CD4-positive, alpha-beta T cell treated with Interleukin-15 for 4 hours (primary cell): ENCODE results near the gene CIB1.
A peak's percentile ranks its signal among the peaks of the same experiment; 100 is the strongest.
"Not testable (repeated sequence)": the region's sequence is repeated elsewhere in the genome, so short reads cannot be mapped to it uniquely, and the experiment has no call there.

Experiments
- DNase-seq: peaks from one replicate; pipeline ENCODE4 v3.0.0-alpha.2; 2020; ENCODE audit warnings: low spot score

The CIB1 gene

DNA sequence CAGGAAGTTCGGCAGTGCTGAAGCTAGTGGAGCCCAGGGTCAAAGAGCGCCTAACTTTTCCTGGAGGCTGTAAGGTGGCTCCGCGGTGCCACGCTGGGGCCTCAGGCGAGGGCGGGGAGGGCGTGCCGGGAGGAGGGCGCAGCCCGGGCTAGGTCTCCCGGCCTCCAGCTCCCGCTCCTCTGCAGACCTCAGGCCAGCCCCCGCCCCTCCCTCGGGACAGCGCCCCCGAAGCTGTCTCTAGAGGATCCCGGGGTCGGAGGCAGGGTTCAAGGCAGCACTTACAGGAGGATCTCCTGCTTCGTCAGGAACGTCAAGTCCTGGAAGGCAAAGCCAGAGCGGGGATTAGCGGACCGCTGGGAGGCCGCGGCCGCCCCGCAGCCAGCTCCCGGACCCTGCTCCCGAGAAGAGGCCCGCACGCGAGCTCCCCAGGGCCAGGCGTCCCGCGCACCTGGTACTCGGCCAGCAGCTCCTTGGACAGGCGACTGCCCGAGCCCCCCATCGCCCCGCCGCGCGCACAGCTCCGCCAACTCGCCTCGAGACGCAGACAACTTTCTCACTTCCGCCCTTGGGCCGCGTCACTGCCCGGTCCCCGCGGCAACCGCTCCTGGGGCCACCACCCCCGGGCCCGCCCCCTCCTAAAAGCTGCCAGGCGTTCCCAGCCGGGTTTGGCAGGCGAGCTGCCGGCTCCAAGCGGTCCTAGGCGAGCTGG is at the start of gene CIB1:
Gene CIB1, minus strand, starts transcription at position 555 of the 709 bp plus-strand sequence. Its CDS starts 56 bp downstream, at position 499.
- DNase-seq: peak; percentile 97

DNA sequence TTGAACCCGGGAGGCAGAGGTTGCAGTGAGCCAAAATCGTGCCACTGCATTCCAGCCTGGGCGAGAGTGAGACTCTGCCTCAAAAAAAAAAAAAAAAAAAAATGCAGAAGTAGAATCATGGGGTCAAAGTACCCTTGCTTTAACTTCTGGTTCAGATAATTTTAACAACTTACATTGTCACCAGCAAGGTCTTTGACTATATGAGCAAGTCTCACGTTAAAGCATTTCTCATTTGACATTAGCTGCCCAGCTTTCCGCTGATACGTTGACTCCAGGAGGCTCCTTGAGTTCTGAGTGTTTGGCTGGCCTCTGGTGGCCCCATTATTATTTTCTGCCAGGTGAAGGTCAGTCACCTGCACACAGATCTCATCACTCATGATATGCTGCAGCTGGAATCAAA is 47.9 kb upstream of the CIB1 start:
- DNase-seq: not testable (repeated sequence)

DNA sequence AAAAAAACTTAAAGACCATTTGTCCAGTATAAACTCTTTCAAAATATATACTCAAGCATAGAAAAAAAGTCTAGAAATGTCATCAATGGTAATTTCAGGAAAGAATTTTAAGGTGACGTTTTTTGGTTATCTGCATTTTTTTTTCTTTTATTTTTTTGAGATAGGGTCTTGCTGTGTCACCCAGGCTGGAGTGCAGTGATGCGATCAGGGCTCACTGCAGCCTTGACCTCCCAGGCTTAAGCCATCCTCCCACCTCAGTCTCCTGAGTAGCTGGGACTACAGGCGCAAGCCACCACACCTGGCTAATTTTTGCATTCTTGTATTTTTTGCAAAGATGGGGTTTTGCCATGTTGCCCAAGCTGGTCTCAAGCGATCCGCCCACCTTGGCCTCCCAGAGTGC is 47.0 kb upstream of the CIB1 start:
- DNase-seq: not testable (repeated sequence)

DNA sequence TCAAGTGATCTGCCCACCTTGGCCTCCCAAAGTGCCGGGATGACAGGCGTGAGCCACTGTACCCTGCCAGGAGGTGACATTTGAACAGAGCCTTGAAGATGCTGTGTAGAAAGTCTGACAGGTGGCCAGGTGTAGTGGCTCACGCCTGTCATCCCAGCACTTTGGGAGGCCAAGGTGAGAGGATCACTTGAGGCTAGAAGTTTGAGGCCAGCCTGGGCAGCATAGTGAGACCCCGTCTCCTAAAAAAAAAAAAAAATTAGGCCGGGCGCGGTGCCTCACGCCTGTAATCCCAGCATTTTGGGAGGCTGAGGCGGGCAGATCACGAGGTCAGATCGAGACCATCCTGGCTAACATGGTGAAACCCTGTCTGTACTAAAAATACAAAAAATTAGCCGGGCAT is 44.7 kb upstream of the CIB1 start:
- DNase-seq: not testable (repeated sequence)

DNA sequence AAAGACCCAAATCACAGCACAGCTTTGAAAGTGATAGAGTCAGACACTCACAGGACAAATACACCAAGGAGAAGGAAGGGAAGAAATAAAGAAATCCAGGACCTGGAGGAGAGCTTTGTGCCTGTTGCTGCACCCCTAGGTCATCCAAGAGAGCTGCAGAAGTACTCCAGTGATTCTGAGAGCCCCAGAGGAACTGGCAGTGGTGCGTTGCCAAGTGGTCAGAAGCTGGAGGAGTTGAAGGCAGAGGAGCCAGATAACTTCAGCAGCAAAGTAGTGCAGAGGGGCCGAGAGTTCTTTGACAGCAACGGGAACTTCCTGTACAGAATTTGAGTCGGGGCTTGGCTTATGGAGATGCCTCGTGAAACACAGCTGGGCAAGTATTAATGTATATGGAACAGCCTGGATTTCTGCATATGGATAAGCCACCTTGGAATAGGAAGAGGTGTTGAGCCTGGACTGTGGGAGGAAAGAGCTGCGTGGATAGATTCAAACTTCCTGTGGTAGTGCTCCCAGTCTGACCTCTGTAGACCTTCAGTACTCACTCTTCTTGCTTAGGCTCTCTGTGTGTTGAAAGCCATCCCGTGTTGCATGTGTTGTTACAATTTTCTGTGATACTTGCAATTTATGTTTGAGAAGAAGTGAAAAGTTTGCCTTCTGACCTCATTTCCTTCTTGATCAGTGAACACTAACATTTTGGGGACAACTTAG is 37.9 kb upstream of the CIB1 start:
- no peak for DNase-seq

DNA sequence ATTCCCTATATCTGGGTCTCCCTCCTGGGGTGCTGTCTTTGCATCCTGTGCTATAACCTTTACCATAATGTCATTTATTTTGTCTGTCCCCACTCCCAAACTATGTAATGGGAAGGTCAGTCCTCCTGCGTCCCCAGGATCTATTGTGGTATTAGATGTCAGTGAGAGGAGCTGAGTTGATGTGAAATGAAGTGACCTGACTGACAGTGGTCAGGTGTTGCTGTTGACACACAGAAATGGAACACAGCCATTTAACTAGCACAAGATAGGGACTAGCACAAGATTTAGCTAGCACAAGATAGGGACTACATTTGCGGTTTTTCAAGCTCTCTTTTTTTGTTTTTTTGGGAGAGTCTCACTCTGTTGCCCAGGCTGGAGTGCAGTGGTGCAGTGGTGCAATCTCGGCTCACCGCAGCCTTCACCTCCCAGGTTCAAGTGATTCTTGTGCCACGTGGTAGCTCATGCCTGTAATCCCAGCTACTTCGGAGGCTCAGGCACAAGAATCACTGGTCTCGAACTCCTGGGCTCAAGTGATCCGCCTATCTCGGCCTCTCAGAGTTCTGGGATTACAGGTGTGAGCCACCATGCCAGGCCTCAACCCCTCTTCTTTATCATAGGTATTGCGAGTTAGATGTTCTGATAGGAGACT is 36.9 kb upstream of the CIB1 start:
- no peak for DNase-seq

DNA sequence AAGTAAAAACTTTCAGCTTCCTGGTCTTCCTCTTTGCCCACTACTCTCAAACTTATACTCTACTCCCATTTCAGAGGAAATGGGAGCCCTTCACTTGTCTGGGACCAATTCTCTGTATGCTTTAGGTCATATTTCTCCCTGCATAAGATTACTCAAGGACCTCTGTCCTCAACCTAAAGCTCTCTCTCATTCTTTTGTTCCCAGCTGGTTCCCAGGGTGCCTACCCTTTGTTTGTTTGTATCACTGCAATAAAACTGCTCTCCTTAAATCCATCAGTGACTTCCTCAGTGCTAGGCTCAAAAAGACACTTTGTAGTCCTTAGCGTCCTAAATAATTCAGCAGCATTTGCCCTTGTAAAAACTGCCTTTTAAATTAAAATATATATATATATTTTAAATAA is 34.7 kb upstream of the CIB1 start:
- DNase-seq: no peak

DNA sequence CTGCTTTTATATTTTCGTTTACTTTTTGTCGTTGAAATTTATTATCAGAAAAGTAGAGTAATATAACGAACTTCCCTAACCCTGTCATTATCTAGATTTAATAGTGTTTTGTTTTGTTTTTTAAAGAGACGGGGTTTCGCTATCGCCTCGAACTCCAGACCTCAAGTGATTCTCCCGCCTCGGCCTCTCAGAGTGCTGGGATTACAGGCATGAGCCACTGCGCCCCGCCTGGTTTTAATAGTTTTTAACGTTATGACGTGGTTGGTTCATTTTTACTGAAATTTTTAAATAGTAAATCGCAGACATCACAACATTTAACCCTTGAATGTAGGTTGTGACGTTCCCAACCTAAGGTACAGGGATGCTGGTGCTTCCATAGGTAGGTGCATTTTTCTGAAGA is 32.7 kb upstream of the CIB1 start:
- peak; percentile 26 for DNase-seq

DNA sequence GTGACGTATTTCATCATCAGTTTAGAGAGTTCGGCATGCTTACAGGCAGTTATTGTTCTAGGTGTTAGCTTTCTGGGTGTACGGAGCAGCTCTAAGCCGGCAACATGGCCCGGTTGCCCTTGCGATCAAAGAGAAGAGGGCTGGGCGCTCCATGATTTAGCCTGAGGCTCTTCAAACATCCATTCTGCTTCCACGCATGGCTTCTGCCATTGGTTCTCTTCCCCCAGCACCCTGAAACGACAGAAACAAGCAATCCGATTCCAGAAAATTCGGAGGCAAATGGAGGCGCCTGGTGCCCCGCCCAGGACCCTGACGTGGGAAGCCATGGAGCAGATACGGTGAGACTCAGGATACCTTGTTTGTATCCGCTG is 32.3 kb upstream of the CIB1 start:
- DNase-seq: peak; percentile 29

DNA sequence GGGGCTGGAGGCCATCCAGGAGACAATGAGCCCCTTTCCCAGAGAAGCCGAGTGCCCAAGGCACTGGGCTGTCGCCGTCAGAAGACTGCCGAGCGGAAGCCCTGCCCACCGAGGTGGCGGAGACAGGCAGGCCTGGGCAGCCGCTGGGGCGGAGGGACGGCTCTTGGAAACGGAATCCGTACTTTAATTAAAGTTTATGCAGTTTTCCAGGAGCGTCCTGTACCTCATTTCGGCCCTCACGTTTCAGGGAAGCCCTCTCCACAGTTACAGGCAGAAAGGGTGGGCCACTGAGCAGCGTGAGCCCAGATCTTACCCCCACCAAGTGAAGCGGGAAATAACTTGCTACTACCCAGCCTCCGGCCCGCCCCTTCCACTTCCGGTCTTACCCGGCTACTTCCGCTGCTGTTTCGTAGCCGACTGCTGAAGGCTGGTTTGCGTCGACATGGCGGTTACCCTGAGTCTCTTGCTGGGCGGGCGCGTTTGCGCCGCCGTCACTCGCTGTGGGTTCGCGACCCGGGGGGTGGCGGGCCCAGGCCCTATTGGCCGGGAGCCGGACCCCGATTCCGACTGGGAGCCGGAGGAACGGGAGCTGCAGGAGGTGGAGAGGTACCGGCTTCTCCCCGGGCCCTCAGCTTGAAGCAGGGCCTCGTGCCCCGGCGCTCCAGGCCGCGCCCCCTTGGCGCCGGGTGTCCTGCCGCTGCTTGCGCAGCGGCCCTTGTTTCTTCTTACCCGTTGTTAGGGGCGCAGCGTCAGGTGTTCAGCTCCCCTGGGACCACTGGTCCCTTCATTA is 31.7 kb upstream of the CIB1 start, which contains the start of gene NGRN:
Gene NGRN, plus strand, starts transcription at position 402 of the 790 bp plus-strand sequence. Its CDS starts 41 bp downstream, at position 443.
- peak; percentile 90 for DNase-seq

DNA sequence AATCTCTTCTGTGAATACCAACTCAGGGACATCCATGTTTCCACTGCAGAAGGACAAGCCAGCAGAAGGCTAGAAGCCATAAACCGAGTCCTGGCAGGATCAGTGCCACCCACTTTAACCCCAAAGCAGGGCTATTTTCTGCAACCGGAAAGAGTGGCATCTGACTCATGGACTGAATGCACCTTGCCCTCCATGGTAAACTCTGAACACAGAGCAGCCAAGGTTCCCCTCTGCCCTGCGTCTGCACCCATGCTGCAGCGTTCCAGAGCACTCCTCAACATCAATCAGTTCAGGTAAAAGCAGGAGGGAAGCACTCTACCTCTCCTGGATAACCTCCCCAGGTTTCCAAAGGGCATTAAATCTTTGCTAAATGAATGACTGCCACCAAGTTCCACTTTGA is 30.9 kb upstream of the CIB1 start:
- peak; percentile 29 for DNase-seq

DNA sequence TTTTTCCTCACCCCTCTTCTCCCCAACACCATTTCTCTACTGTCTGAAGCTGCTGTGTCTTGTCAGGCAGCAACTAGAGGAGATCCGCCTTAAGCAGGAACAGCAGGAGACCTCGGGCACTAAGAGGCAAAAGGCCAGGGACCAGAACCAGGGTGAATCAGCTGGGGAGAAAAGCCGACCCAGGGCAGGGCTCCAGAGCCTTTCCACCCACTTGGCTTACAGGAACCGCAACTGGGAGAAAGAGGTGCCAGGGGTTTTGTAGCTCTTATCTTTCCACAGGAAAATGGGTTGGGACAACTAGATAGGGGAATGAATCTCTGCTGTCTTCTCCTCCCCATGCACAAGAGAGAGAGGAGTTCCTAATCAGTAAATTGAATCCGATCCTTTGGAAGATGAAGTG is 28.7 kb upstream of the CIB1 start:
- no peak for DNase-seq

DNA sequence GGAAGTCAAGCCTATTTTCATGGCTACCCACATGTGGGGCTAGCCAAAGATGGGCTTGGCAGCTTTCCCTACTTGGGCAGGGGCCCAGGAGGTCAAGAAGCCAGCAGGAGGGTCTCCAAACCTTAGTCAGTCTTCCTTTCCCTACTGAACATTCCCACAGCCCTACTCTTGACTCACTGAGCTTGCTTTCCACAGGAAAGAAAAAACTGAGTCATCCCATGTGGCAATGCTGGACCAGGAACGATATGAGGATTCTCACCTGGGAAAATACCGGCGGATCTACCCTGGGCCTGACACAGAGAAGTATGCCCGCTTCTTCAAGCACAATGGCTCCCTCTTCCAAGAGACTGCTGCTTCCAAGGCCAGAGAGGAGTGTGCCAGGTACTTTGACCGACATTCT is 28.1 kb upstream of the CIB1 start:
- no peak for DNase-seq

DNA sequence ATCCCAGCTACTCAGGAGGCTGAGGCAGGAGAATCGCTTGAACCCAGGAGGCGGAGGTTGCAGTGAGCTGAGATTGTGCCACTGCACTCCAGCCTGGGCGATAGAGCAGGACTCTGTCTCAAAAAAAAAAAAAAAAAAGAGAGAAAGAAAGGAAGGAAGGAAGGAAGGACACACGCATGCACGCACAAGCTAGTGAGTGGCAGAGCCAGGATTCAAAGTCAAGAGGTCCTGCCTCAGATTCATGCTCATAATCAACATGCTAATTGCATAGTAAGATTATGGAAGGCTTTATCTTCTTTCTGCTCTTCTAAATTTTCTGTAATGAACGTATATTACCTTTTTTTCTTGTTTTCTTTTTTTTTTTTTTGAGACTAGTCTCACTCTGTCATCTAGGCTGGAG is 27.0 kb upstream of the CIB1 start:
- not testable (repeated sequence) for DNase-seq

DNA sequence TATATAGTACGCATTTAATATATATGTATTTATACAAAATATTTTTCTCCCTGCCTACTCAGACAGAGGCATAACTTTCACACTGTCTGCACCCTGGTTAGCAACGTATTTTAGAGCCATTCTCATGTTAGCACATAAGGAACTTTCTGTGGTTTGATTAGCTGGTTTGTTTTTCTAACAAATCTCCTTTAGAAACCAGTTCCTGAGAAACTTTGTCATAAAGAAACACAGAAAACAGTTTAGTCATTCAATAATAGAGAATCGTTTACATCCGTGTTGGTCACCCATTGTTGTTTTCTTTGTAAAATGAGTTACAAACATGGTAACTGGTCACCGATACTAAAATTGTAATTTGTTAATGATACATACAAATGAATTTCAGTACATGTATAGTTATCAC is 25.8 kb upstream of the CIB1 start:
- no peak for DNase-seq

DNA sequence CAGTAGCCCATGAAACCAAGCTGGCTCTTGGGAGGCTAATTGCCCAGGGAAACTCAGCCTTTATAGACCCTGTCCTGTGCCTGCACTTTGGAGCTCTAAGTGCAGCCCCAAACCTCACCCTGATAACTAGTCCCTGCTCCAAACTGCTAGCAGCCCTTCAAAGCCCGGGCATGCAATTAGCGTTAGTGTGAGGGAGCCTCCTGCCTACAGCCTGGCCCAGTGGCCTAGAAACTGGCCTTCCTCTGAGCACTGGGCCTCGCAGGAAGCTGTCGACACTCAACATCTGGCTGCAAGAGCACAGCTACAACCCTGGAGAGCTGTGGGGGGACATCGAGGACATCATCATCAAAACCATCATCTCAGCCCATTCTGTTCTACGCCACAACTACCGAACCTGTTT is 24.0 kb upstream of the CIB1 start:
- DNase-seq: no peak

DNA sequence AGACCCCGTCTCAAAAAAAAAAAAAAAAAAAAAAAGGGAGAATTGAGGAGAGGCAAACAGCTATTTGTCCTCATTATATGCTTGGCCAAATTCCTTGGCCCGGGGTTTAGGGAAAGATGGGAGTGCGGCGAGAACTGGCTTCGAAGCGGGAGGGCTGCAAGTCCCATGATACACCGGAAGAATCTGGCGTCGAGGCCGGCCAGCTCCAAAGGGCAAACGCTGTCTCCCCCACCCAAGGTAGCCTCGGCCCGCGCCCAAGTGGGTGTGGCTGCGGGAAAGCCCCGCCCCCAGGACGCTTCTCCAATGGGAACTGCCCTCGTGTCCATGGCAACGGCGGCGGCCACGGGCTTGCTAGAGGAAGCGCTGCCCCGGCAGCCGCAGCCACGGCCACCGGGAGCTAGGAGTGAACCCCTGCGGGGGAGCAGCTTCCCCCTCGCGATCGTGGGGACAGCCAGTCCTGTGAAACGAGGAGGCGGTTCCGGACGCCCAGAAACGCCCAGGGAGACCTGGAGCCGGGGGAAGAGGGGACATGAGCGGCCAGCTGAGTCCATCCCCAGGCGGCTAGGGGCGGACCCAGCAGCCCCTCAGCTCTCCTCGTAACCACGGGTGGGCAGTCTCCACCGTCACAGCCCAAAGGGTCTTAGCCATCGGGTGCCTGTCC is 15.6 kb upstream of the CIB1 start, which contains the start of gene TTLL13:
Gene TTLL13, plus strand, starts transcription at position 354 of the 661 bp plus-strand sequence. CDS start 1,075 bp downstream, outside the sequence.
- peak; percentile 57 for DNase-seq

DNA sequence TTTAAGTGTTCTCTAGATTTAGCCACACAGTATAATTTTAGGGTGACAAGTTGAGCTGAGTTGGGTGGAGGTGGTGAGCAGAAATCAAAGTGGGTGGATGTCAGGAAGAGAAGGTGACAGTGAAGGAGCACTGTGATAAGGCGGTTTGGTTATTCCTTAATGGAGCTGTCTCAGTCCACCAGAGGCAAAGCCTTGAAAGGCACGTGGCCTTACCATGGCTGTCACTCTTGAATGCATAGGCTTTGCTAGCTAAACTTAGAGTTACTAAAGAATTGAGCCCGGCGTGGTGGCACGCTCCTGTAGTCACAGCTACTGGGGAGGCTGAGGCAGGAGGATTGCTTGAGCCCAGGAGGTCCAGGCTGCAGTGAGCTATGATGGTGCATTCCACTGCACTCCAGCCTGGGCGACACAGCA is 15.1 kb upstream of the CIB1 start:
- DNase-seq: no peak

DNA sequence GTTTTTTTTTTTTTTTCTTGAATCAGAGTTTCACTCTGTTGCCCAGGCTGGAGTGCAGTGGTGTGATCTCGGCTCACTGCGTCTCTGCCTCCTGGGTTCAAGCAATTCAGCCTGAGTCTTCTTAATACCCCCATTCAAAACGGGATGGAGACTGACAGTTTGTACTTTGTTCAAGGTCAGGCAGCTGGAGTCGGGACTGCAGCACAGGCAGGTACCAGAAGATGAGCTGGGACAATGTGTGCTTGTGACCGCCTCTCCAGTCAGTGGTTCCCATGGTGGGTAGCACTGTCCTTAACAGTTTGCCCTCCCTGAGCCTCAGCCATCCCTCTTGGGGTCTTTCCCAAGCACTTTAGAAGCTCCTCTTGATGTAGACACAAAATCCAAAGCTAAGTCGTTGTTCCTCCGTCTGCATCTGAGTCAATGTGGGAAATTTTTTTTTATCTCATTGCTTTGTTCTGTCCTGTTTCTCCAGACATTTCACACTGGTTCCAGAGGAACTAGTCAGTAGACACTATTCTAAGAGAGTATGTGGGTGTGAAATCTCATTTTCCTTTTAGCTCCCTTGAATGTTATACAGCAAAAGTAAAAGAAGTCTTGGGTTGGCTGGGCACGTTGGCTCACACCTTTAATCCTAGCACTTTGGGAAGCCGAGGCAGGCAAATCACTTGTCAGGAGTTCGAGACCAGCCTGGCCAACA is 10.3 kb upstream of the CIB1 start:
- DNase-seq: no peak

DNA sequence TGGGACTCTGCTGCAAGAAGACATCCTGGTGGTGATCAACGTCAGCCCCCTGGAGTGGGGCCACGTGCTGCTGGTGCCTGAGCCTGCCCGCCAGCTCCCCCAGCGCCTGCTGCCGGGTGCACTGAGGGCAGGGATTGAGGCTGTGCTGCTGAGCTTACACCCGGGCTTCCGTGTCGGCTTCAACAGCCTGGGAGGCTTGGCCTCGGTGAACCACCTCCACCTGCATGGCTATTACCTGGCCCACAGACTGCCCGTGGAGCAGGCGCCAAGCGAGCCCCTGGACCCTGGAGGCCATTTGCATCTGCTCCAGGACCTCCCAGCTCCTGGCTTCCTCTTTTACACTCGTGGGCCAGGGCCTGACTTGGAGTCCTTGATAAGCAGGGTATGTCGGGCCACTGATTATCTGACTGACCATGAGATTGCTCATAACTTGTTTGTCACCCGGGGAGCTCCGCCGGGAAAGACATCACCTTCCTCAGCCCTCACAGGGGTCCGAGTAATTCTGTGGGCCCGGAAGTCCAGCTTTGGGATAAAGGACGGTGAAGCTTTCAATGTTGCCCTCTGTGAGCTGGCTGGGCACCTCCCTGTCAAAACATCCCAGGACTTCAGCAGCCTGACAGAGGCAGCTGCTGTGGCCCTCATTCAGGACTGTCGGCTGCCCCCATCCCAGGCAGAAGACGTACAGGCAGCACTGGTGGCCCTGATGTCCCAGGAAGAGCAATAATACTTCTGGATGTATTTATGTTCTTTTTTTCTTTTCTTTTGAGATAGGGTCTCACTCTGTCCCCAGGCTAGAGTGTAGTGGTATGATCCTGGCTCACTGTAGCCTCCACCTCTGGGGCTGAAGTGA is 7.8 kb upstream of the CIB1 start:
- no peak for DNase-seq
